Measurements from ENCODE around the gene AVEN. TPM values are rescaled to one million over a fixed set of nuclear protein-coding genes. Genes with fewer than 3 reads are reported as not detected.
A peak's percentile ranks its signal among the peaks of the same experiment; 100 is the strongest.
"Not testable (repeated sequence)": the region's sequence is repeated elsewhere in the genome, so short reads cannot be mapped to it uniquely, and the experiment has no call there.

Gene AVEN
- total RNA-seq, 2 donors from 2014 or later: 16.5 to 16.7 TPM

DNA sequence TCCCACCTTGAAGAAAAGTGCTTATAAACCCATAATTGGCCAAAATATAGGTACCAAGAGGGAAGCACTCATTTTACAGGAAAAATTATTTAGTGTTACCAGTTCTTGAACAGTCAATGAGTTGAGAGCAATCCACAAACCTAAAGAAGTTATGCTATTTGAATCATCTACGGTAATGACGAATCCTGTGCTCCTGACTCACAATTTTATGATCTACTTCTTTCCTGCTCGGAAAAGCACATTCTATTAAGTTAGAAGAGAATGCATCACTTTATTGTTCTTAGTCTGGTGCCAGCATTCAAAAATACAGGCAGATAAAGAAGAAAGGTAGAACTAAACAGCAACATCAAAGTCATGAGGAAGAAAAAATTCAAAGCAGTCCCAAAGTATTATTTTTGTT, 37.5 kb downstream of the AVEN start:
- intact Hi-C loops (cut with DNase I): no loop called here
- ATAC-seq (no peak), DNase-seq (no peak)

DNA sequence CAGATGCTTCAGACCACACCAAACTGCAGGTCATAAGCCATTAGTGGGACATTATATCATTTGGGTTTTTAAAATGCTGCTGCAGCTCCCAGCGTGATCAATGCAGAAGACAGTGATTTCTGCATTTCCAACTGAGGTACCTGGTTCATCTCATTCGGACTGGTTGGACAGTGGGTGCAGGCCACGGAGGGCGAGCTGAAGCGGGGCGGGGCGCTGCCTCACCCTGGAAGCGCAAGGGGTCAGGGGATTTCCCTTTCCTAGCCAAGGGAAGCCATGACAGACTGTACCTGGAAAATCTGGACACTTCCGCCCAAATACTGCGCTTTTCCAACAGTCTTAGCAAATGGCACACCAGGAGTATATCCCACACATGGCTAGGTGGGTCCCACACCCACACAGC, 43.3 kb downstream of the AVEN start:
- intact Hi-C loops (cut with DNase I); ATAC-seq; DNase-seq: not testable (repeated sequence)

DNA sequence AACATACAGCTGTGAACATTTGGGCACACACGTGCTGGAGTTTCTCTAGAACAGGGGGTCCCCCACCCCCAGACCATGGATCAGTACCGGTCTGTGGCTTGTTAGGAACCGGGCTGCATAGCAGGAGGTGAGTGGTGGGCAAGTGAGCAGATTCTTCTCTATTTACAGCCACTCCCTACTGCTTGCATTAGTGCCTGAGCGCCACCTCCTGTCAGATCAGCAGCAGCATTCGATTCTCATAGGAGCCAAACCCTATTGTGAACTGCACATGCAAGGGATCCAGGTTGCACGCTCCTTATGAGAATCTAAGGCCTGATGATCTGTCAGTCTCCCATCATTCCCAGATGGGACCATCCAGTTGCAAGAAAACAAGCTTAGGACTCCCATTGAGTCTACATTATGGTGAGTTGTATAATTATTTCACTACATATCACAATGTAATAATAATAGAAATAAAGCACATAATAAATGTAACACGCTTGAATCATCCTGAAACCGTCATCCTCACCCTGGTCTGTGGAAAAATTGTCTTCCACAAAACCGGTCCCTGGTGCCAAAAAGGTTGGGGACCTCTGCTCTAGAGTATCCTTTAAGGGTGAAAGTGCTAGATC, 44.9 kb downstream of the AVEN start:
- intact Hi-C loops (cut with DNase I): no loop called here
- DNase-seq: no peak
- no peak for ATAC-seq

DNA sequence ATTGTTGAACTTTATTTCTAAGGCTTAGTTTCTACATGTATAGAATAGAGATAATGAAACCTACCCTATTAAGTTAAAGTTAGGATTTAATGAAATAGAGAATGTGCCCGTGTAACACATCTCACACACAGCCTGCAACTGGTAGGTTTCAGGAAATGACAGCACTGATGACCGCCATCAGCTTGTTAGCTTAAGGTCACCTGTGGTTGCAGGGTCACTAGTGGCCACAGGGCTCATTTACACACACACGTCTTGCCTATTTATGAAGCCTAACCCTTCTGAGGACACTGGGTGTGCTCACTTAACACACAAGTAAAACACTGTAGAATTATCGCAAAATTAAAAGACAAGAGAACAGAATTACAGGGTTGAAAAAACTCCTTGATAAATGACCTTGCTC, 50.6 kb downstream of the AVEN start:
- intact Hi-C loops (cut with DNase I): no loop called here
- DNase-seq: no peak
- no peak for ATAC-seq

DNA sequence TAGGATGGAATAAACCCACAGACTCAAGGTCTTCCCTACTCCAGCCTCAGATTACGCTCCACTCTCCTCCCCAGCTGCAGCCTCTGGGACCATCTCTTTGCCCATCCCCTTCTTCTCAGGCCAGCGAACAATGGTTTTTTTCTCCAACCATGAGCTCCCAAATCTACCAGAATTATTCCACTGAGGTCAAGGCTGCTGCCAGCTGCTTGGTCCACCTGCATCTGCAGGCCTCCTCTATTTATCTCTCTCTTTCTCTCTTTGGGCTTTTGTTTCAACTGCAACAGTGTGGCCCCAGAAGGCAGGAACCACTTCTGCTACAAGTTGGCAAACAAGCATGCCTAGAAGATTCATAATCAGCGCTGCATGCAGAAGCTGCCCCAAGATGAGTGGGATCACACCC, 51.6 kb downstream of the AVEN start:
- ATAC-seq: no peak
- intact Hi-C loops (cut with DNase I): no loop called here
- no peak for DNase-seq

DNA sequence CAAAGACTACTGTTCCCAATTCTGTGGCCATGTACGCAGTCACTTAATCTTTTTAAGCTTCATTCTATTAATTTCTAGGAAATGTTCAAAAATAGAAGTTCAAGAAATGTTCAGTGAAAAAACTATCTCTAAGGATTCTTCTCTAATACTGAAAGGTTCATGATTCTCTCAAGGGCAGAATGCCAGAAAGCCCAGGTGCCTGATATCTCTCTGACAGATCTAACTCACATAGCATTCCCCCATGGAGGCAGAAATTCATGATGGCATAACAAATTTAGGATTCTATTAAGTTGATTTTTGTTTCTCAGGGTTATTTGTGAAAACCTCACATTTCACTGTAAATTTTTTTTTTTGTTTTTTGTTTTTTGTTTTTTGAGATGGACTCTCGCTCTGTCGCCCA, 53.3 kb downstream of the AVEN start:
- DNase-seq (no peak), ATAC-seq (no peak)
- intact Hi-C loops (cut with DNase I): no loop called here

DNA sequence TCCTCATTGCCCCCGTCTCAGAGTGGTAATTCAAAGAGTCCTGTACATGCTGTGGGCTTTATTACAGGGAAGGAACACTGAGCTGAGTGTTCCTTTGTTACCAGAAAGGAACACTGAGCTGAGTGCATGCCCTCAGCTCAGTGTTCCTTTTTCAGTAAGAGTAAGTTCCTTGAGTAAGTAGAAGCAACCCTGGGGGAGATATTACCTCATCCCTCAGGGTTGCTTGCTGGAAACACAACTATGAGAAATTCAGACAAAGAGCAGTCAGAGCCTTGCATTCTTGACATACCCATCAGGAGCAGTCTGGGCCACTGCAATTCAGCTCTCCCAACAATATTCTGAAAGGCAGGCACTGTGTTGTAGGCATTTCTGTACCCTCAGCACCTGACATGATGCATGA, 53.7 kb downstream of the AVEN start:
- intact Hi-C loops (cut with DNase I): no loop called here
- DNase-seq (no peak), ATAC-seq (peak; percentile 23 to 49)

DNA sequence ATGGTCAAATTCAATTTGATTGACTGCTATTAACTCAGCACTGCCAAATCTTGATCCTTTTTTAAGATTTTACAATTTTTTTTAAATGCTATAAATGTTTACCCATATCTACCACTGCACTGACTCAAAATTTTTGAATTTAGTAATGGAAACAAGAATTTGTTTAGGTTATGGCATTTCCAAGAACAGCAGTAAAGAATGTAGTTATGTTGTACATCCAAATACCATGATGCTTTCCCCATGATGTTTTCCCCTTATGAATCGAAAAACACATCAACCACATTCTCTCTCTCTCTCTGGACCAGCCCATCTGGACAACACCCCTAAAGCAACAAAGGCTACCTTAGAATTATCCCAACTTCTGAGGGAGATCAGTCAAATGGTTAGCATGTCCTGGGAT, 56.5 kb downstream of the AVEN start:
- intact Hi-C loops (cut with DNase I): no loop called here
- ATAC-seq: no peak
- DNase-seq: no peak

DNA sequence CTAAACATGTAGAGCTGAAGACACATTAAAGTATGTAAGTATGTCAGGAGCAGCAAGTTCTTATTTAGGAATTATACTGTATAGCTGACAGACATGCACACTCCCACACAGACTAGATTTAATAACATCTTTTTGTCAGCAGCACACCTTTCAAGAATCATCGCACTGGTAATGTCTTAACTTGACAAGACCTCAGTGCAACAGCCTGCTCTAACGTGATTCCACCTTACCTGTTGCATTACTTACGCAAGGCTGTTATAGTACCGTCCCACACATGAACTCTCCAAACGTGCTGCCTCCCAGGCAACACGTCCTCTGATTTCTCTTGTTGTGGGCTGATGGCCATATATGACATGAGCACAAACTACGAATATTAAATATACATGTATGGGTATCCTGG, 58.8 kb downstream of the AVEN start:
- intact Hi-C loops (cut with DNase I): no loop called here
- ATAC-seq: no peak

DNA sequence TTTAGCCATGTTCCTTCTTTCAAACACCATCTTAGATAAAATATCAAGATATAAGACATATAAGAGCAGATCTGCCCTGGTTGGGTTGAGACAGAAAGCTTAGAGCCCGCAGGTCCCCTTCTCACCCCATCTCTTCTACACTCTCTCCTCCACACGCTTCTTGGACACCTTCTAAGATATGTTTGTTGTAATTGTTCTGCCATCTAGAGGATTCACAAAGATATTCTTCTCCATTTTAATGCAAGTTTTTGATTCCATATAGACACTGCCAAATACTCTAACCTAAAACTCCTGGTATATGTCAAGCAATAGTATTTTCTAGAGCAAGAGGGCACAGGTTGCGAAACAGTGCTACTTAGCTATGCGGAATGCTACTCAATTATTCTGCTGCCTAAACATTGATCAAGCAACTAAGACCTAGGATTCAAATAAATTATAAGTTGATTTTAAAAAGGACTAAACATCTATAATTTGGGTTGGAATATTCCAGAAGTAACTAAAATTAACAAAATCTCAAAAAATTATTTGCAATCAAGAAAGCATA, 63.9 kb downstream of the AVEN start:
- DNase-seq (no peak), ATAC-seq (no peak)
- intact Hi-C loops (cut with DNase I): loop anchor here in 1 of 2 donors (10.0 kb wide), 1 partner anchor 240 kb away; no protein-coding TSS in a partner anchor

More for the DNA sequence above, 58.8 kb downstream of the AVEN start:
- DNase-seq: no peak

DNA sequence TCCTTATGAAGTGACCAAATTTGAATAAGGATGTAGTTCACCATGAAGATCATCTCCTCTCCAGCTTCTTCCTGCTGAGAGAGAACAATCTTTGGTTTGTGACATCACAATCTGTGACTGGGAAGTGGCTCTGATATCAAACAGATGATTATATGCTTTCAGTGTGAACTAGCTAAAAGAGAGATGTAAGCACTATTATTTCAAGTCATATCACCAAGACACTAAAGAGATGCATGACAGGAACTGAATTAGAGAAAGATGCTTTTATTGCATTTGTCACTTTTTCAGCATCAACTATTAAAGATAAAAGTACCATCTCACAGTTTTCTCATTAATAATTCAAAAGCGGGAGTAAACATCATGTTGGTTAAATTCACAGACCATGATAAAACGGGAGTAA, 67.2 kb downstream of the AVEN start:
- intact Hi-C loops (cut with DNase I): loop anchor here in 1 of 2 donors (10.0 kb wide), 1 partner anchor 237 kb away; no protein-coding TSS in a partner anchor
- DNase-seq (no peak), ATAC-seq (no peak)

DNA sequence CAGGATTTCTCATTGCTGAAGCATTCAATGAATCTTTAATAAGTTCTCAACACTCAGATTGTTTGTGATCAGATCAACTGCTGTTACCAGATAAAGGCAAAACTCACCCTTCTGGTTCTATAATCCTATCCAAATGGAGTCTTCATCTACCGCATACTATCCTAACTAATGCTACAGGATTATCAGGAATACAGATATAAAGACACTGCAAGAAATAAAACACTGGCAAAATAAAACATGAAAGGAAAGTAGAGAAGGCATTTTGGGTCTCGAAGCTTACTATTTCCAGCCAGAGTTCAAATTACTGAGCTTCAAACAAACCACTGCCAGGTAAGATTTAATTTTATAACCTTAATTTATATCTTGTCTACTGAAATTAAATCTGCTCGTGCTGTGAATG, 70.2 kb downstream of the AVEN start:
- ATAC-seq (no peak), DNase-seq (no peak)
- intact Hi-C loops (cut with DNase I): no loop called here

DNA sequence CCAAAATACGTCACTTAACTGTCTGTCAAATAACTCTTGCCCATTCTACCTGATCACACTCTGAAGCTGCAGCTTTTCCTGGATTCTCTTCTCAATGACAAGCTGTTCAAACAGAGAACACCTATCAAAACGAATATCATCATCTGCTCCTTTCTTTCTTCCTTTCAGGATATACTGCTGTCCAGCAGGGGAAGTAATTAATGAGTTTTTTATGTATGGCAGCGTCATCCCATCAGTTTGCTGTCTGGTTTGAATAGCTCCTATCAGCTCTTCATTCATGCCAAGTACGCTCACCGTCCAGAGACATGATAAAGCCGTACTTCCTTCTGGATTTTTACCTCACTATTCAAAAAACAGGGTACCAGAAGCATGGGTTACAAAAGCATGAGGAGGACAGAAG, 70.8 kb downstream of the AVEN start, which contains the start of gene CHRM5:
TSS of gene CHRM5 (plus strand) at position 274 of the 400 bp plus-strand sequence. CDS start 94,221 bp downstream, outside the sequence.
- intact Hi-C loops (cut with DNase I): no loop called here
- DNase-seq: no peak
- peak in 1 of 2 donors; percentile 56 for ATAC-seq

DNA sequence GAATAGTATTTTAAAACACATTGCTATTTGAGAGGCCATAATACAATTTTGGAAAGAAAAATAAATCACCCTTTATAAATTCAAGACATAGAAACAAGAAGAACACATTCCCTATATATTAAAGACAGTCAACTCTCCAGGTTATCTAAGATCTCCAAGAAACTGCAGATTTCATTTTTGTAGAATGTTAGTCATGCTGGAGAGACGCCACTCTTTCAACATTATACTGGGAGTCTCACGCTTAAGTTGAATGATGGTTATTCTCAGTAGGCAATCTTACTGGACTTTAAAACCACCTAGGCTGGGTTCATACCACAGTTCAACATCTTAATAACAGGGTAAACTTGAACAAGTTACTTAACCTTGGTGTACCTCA, 74.4 kb downstream of the AVEN start:
- ATAC-seq (no peak), DNase-seq (no peak)
- intact Hi-C loops (cut with DNase I): no loop called here

DNA sequence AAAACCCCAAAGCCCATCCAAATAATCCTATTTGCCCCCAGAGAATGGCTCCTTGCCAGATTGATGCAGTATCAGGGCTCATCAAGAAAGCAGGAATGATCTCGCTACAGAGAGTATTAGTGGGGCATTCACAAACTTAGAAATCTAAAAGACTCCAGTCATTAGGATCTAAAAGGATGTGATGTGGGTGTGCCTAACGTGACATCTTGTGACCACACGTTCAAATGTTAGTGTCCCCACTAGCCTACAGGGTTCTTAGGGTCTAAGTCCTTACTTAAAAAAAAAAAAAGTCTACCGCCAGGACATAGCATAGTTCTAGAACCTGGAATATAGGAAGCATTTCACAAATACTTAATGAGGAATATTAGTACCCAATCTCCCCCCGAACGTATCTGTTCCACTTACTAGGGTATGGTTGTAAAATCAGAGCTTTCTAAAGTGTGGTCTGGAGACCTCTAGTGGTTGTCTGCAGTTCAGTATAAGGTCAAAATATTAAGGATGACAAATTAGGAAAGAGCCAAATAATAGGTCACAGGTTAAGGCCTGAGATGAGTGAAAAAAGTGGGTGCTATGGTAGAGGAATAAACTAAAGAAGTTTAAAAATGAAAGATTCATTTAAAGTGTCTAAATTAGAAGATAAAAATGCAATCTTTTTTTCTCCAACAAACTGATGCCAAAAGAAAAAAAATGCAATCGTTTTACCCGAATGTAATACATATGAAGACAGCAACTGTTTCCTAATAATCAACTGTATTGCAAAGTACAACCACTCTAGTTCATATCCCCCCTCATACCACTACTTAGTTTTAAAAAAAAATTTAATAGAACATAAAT, 75.0 kb downstream of the AVEN start:
- DNase-seq (no peak), ATAC-seq (peak in 1 of 2 donors; percentile 54)
- intact Hi-C loops (cut with DNase I): no loop called here

DNA sequence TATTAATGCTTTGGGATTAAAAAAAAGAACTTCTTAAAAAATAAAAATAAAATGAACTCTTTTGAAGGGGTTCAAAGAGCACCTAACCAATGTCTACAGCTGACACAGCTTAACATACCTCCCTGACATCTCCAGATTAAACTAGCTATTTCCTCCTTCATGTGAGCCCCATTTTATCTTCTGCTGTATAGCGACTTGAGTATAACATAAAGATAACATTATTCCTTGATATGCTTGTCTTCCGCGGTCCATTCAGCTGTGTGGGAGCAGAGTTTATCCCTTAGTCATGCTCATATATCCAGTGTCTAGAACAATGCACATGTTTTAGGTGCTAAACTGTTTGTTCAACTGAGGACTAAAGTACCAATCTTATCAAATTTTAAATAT, 78.5 kb downstream of the AVEN start:
- intact Hi-C loops (cut with DNase I): no loop called here
- ATAC-seq (no peak), DNase-seq (no peak)

DNA sequence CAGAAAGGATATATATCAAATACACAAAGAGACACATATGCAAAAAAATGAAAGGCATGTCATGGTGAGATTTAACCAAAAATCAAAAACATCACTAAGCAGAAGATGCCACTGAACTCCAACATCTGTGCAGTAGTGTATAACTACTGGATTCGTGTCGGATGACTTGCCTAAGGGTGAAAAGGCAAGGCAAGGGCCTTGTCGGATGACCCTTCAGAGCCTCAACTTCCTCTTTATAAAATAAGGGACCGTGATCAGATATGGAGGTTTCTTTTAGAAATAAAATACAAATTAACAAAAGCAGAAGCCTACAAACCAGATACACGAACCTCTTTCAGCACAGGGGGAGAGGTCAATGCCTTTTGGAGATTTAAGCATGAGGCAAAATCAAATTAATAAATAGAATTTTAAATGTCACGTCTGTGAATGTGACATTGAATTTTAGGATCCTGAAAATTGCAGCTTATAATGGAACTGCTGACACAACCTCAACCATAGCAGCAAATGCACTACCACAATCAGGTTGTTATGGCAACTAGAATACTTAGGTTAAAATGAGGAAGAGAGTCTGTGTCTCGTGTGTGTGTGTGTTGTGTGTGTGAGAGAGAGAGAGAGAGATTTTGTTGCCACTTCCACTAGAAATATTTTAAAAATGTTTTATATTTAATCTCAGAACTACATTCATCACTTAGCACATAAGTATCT, 79.0 kb downstream of the AVEN start:
- intact Hi-C loops (cut with DNase I): no loop called here
- DNase-seq: no peak
- ATAC-seq: peak in 1 of 2 donors; percentile 43

DNA sequence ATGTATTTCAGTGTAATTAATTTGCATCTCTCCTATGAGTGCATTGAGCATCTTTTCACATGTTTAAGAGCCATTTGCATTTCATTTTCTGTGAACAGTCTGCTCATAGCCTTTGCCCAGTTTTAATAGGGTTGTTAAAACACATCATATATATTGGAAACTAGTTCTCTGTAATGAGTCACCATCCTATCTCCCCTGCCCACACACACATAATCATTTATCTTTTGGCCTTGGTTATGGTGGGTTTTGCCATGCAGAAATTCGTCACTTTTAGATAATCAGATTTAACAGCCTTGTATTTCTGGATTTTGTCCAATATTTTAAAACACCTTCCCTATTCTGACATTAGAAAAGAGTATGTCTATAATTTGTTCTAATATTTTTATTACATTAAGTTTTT, 82.6 kb downstream of the AVEN start:
- intact Hi-C loops (cut with DNase I): no loop called here
- ATAC-seq (no peak), DNase-seq (no peak)

DNA sequence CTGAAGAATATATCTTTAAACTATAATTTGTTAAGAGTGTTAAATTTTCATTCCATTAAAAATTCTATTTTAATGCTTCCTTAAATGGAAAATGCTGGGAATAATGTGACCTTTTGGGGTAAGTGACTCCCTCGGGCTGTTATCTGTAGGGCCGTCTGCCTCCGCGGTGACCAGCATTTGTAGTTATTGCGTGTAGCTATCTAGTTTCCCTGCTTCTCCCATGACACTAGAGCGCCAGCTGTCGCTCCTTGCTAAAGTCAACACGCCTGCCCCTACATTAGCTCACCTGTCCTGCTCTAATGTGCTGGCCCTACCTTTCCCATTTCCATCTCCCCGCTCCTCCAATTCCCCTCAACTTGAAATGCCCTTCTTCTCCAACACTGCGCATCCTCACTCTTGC, 83.1 kb downstream of the AVEN start:
- no peak for ATAC-seq
- DNase-seq: no peak

DNA sequence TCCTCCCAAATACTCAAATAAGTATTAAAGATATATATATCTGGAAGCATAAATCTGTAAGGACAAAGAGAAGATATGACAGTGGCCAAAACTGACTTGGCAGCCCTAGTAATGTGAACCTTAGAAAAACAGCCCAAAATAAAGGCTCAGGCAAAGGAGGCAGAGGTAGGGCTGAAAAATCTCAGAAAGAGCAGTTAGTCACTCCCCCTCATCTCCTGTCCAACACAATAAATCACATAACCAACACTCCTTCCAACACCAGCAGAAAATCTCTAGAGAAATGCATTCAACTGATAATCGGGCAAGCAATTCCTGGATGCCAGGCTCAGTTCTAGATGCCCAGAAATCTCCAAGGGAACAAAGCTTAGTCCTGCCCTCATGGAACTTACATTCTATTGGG, 92.9 kb downstream of the AVEN start:
- DNase-seq (no peak), ATAC-seq (no peak)
- intact Hi-C loops (cut with DNase I): no loop called here

More for the DNA sequence above, 83.1 kb downstream of the AVEN start:
- intact Hi-C loops (cut with DNase I): no loop called here
